ENCODE data around the gene PNCK. TPM values are rescaled to one million over a fixed set of nuclear protein-coding genes. Genes with fewer than 3 reads are reported as not detected.

PNCK gene
- total RNA-seq, 1 experiment from 2014 or later: 26.8 TPM

DNA sequence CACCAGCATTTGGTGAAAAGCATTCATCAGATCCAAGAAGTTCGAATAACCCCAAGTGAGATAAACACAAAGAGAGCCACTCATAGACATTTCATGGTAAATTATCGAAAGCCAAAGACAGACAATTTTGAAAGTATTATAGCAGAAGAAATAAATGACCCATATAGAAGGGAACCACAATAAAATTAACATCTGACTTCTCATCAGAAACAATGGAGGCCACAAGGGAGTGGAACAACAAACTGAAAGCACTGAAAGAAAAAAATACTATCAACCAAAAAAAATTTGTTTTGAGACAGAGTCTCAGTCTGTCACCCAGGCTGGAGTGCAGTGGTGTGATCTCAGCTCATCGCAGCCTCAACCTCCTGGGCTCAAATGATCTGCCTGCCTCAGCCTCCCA, 14.3 kb downstream of the PNCK start:
- Mint-ChIP-seq H3K27me3 (ENCODE audit: low read depth) (peaks cover 35% of the 10 kb centered on the region), H3K9me3 (peaks cover 66 to 68% of the 10 kb centered on the region in 2 experiments), H3K36me3 (ENCODE audit: insufficient read depth in 1 of 3, low read depth in 3 of 3) (peaks cover 0 to 2% (median 0%) of the 10 kb centered on the region in 3 experiments; a peak in 2 of 7 replicates)

More for the DNA sequence above, 14.3 kb downstream of the PNCK start:
- Histone ChIP-seq H3K27ac (ENCODE audit: insufficient read length, low read depth, low read length) (no peak overlapping the region), H3K79me1 (ENCODE audit: insufficient read depth, low read depth, low read length, poor library complexity, severe bottlenecking) (no peaks in the 10 kb centered on the region), H3K23me2 (ENCODE audit: insufficient read length, low read depth, low read length, poor library complexity, severe bottlenecking) (no peaks in the 10 kb centered on the region), H2BK12ac (ENCODE audit: insufficient read length, low read depth, low read length) (no peak overlapping the region), H2AK5ac (ENCODE audit: insufficient read length, low read length) (no peak overlapping the region), H3K14ac (ENCODE audit: insufficient read depth, low read length) (no peak overlapping the region), H3K56ac (ENCODE audit: insufficient read length, low read depth, low read length) (no peak overlapping the region), H3K23ac (ENCODE audit: insufficient read length, low read depth, low read length) (no peak overlapping the region), H2BK5ac (ENCODE audit: insufficient read length, low read length) (no peak overlapping the region), H2BK20ac (ENCODE audit: low read depth, low read length, poor library complexity, severe bottlenecking) (no peak overlapping the region), H4K8ac (replicated peaks; ENCODE audit: insufficient read length, low read depth, low read length) (no peak overlapping the region), H3K79me2 (ENCODE audit: insufficient read depth, low read length) (no peaks in the 10 kb centered on the region), H3K4me2 (ENCODE audit: insufficient read depth, insufficient read length, low read length) (no peak overlapping the region), H4K91ac (ENCODE audit: insufficient read length, low read depth, low read length) (no peak overlapping the region), H3T11ph (ENCODE audit: low read length) (no peak overlapping the region), H3K27me3 (ENCODE audit: insufficient read depth, low read length) (no peaks in the 10 kb centered on the region), H2BK15ac (ENCODE audit: low read depth, low read length) (no peak overlapping the region), H3K18ac (ENCODE audit: insufficient read length, low read depth, low read length) (no peak overlapping the region), H2AFZ (ENCODE audit: low read length) (no peak overlapping the region), H4K20me1 (ENCODE audit: control insufficient read depth, insufficient read depth, insufficient read length) (no peaks in the 10 kb centered on the region), H4K5ac (ENCODE audit: insufficient read length, low read depth, low read length) (no peak overlapping the region), H2BK120ac (ENCODE audit: low read depth, low read length, poor library complexity, severe bottlenecking) (no peak overlapping the region), H3K4me1 (ENCODE audit: insufficient read depth, low read length) (no peaks in the 10 kb centered on the region), H3K9ac (ENCODE audit: extremely low read depth, insufficient read length, low read length) (no peak overlapping the region), H3K9me3 (ENCODE audit: control insufficient read depth, low read depth, low read length) (peaks cover 4% of the 10 kb centered on the region), H3K4ac (ENCODE audit: low read depth, low read length) (no peak overlapping the region)
- Mint-ChIP-seq H3K4me3 (no peak overlapping the region), H3K4me1 (no peaks in the 10 kb centered on the region), H3K27ac (no peak overlapping the region)
- TF ChIP-seq, protein P1, sequence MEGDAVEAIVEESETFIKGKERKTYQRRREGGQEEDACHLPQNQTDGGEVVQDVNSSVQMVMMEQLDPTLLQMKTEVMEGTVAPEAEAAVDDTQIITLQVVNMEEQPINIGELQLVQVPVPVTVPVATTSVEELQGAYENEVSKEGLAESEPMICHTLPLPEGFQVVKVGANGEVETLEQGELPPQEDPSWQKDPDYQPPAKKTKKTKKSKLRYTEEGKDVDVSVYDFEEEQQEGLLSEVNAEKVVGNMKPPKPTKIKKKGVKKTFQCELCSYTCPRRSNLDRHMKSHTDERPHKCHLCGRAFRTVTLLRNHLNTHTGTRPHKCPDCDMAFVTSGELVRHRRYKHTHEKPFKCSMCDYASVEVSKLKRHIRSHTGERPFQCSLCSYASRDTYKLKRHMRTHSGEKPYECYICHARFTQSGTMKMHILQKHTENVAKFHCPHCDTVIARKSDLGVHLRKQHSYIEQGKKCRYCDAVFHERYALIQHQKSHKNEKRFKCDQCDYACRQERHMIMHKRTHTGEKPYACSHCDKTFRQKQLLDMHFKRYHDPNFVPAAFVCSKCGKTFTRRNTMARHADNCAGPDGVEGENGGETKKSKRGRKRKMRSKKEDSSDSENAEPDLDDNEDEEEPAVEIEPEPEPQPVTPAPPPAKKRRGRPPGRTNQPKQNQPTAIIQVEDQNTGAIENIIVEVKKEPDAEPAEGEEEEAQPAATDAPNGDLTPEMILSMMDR (conservative IDR thresholded peaks at IDR 0.05): no peak
- no CpG with 5 or more reads among the region's 3 CpGs for WGBS (ENCODE audit: extremely low coverage, insufficient read length, low lambda C conversion rate)
- no peak for DNase-seq
